GDM1 (cell line): Measurements from ENCODE around the gene ACVR2A.

Source experiments
- DNase-seq: peaks from one replicate; lab custom pipeline; 2025; lab: John Stamatoyannopoulos, UW

ACVR2A gene

GRCh38 chr2:147855316-147855715 lies 10.5 kb downstream of the ACVR2A start:
- DNase-seq = no peak

- DNase-seq = no peak
Measured at GRCh38 chr2:147855977-147856376, 11.1 kb downstream of the ACVR2A start.

GRCh38 chr2:147860009-147860408 lies 15.2 kb downstream of the ACVR2A start:
- DNase-seq = no peak

- no peak for DNase-seq
Measured at GRCh38 chr2:147862859-147863516, 18.2 kb downstream of the ACVR2A start.

- DNase-seq = no peak
Measured at GRCh38 chr2:147863835-147864234, 19.0 kb downstream of the ACVR2A start.

GRCh38 chr2:147865560-147865959 lies 20.7 kb downstream of the ACVR2A start:
- DNase-seq = no peak

GRCh38 chr2:147867050-147867449 lies 22.2 kb downstream of the ACVR2A start:
- DNase-seq = no peak

- no peak for DNase-seq
Measured at GRCh38 chr2:147869934-147870333, 25.1 kb downstream of the ACVR2A start.

GRCh38 chr2:147872967-147873366 lies 28.1 kb downstream of the ACVR2A start:
- no peak for DNase-seq

- DNase-seq = no peak
Measured at GRCh38 chr2:147873859-147874483, 29.1 kb downstream of the ACVR2A start.

- no peak for DNase-seq
Measured at GRCh38 chr2:147879846-147880245, 35.0 kb downstream of the ACVR2A start.

GRCh38 chr2:147882631-147883030 lies 37.8 kb downstream of the ACVR2A start:
- no peak for DNase-seq

GRCh38 chr2:147884830-147885229 lies 40.0 kb downstream of the ACVR2A start:
- DNase-seq = no peak

GRCh38 chr2:147886136-147886535 lies 41.3 kb downstream of the ACVR2A start:
- DNase-seq = no peak

GRCh38 chr2:147888680-147889079 lies 43.9 kb downstream of the ACVR2A start:
- no peak for DNase-seq

GRCh38 chr2:147904051-147904450 lies 59.2 kb downstream of the ACVR2A start:
- no peak for DNase-seq

GRCh38 chr2:147909178-147909577 lies 64.3 kb downstream of the ACVR2A start:
- DNase-seq = no peak

GRCh38 chr2:147910990-147911473 lies 66.2 kb downstream of the ACVR2A start:
- DNase-seq = peak; percentile 24

GRCh38 chr2:147913701-147914480 lies 69.1 kb downstream of the ACVR2A start:
- DNase-seq = peak; percentile 12

- no peak for DNase-seq
Measured at GRCh38 chr2:147916067-147916466, 71.2 kb downstream of the ACVR2A start.

- DNase-seq = no peak
Measured at GRCh38 chr2:147916723-147917122, 71.9 kb downstream of the ACVR2A start.

- DNase-seq = no peak
Measured at GRCh38 chr2:147917161-147917560, 72.3 kb downstream of the ACVR2A start.

- no peak for DNase-seq
Measured at GRCh38 chr2:147923846-147924245, 79.0 kb downstream of the ACVR2A start.
